ENCODE data around the gene NUDCD3. TPM values are rescaled to one million over a fixed set of nuclear protein-coding genes. Genes with fewer than 3 reads are reported as not detected.

NUDCD3 gene
- total RNA-seq, 1 experiment from 2014 or later, result 71.9 TPM

DNA sequence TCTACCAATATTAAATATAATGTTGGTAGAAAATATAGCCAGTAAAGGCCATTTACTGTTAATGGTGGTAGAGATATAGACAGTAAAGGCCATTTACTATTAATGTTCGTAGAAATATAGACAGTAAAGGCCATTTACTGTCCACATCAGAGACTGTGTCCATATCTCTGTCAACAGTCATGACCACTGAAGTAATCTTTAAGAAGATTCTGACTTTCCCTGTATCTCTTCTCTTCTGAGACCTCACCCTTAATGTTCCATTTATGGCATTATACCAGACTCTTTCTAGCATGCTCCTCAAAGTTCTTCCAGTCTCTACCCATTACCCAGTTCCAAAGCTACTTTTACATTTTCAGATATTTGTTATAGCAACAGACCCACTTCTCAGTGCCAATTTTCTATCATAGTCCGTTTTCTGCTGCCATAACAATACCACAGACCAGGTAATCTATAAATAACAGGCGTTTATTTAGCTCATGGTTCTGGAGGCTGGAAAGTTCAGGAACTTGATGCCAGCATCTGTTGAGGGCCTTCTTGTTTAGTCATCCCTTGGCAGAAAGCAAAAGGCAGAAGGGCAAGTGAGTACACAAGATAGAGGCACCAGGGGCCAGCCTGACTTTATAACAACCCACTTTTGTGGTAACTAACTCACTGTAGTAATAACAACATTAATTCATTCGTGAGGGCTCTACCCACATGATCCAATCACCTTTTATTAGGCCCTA is 7.9 kb upstream of the NUDCD3 start:
- Mint-ChIP-seq H3K4me3 (no peak overlapping the region), H3K36me3 (ENCODE audit: insufficient read depth in 1 of 3, low read depth in 3 of 3) (no peaks in the 10 kb centered on the region), H3K4me1 (no peaks in the 10 kb centered on the region), H3K9me3 (no peaks in the 10 kb centered on the region), H3K27me3 (ENCODE audit: low read depth) (peaks cover 11% of the 10 kb centered on the region), H3K27ac (no peak overlapping the region)
- no peaks in the 10 kb centered on the region for H3K9me3 ChIP-seq (ENCODE audit: control insufficient read depth, low read depth, low read length)
- no peak overlapping the region for H2BK120ac ChIP-seq (ENCODE audit: low read depth, low read length, poor library complexity, severe bottlenecking)
- no peaks in the 10 kb centered on the region for H3K79me1 ChIP-seq (ENCODE audit: insufficient read depth, low read depth, low read length, poor library complexity, severe bottlenecking)
- no peaks in the 10 kb centered on the region for H4K20me1 ChIP-seq (ENCODE audit: control insufficient read depth, insufficient read depth, insufficient read length)
- no peak overlapping the region for H3K4ac ChIP-seq (ENCODE audit: low read depth, low read length)
- no peak for DNase-seq
- WGBS (ENCODE audit: extremely low coverage, insufficient read length, low lambda C conversion rate), result no CpG with 5 or more reads among the region's 4 CpGs
- TF ChIP-seq, protein P1, sequence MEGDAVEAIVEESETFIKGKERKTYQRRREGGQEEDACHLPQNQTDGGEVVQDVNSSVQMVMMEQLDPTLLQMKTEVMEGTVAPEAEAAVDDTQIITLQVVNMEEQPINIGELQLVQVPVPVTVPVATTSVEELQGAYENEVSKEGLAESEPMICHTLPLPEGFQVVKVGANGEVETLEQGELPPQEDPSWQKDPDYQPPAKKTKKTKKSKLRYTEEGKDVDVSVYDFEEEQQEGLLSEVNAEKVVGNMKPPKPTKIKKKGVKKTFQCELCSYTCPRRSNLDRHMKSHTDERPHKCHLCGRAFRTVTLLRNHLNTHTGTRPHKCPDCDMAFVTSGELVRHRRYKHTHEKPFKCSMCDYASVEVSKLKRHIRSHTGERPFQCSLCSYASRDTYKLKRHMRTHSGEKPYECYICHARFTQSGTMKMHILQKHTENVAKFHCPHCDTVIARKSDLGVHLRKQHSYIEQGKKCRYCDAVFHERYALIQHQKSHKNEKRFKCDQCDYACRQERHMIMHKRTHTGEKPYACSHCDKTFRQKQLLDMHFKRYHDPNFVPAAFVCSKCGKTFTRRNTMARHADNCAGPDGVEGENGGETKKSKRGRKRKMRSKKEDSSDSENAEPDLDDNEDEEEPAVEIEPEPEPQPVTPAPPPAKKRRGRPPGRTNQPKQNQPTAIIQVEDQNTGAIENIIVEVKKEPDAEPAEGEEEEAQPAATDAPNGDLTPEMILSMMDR (conservative IDR thresholded peaks at IDR 0.05), result no peak
- no peak overlapping the region for H4K5ac ChIP-seq (ENCODE audit: insufficient read length, low read depth, low read length)
- H3K56ac ChIP-seq (ENCODE audit: insufficient read length, low read depth, low read length), result no peak overlapping the region
- no peak overlapping the region for H3K14ac ChIP-seq (ENCODE audit: insufficient read depth, low read length)
- no peak overlapping the region for H3T11ph ChIP-seq (ENCODE audit: low read length)
- H2BK12ac ChIP-seq (ENCODE audit: insufficient read length, low read depth, low read length), result no peak overlapping the region
- H3K79me2 ChIP-seq (ENCODE audit: insufficient read depth, low read length), result no peaks in the 10 kb centered on the region
- no peak overlapping the region for H3K4me2 ChIP-seq (ENCODE audit: insufficient read depth, insufficient read length, low read length)
- H2AFZ ChIP-seq (ENCODE audit: low read length), result no peak overlapping the region
- H3K27me3 ChIP-seq (ENCODE audit: insufficient read depth, low read length), result no peaks in the 10 kb centered on the region
- H3K27ac ChIP-seq (ENCODE audit: insufficient read length, low read depth, low read length), result no peak overlapping the region
- no peak overlapping the region for H4K8ac ChIP-seq (replicated peaks; ENCODE audit: insufficient read length, low read depth, low read length)
- H2BK20ac ChIP-seq (ENCODE audit: low read depth, low read length, poor library complexity, severe bottlenecking), result no peak overlapping the region
- H2AK5ac ChIP-seq (ENCODE audit: insufficient read length, low read length), result no peak overlapping the region
- H2BK5ac ChIP-seq (ENCODE audit: insufficient read length, low read length), result no peak overlapping the region
- H3K4me1 ChIP-seq (ENCODE audit: insufficient read depth, low read length), result peaks cover 2% of the 10 kb centered on the region; the same call in 1 of the 2 replicates
- H3K18ac ChIP-seq (ENCODE audit: insufficient read length, low read depth, low read length), result no peak overlapping the region
- H2BK15ac ChIP-seq (ENCODE audit: low read depth, low read length), result no peak overlapping the region
- H4K91ac ChIP-seq (ENCODE audit: insufficient read length, low read depth, low read length), result no peak overlapping the region
- H3K23ac ChIP-seq (ENCODE audit: insufficient read length, low read depth, low read length), result no peak overlapping the region
- H3K23me2 ChIP-seq (ENCODE audit: insufficient read length, low read depth, low read length, poor library complexity, severe bottlenecking), result no peaks in the 10 kb centered on the region
- no peak overlapping the region for H3K9ac ChIP-seq (ENCODE audit: extremely low read depth, insufficient read length, low read length)

Measured in H9 (cell line).